Mammary epithelial cell (primary cell): ENCODE measurements around the gene RHBDL1.

Experiments
- CTCF ChIP-seq, 2 donors: IDR thresholded peaks in 1 of 2; conservative IDR thresholded peaks in 1 of 2; 2 replicates each; pipeline ENCODE4 v1.5.1; 2011 to 2012; ENCODE audit warnings: inconsistent platforms in 2 of 2, low read length in 2 of 2, mild to moderate bottlenecking in 2 of 2, control low read depth in 1 of 2, low read depth in 1 of 2; ENCODE audit not compliant: insufficient read depth in 1 of 2; ENCODE audit errors: extremely low read depth in 1 of 2
- EZH2 ChIP-seq: IDR thresholded peaks from 2 replicates; pipeline ENCODE4 v1.6.1; 2012; ENCODE audit warnings: low read length, inconsistent platforms, borderline replicate concordance

- TF ChIP-seq CTCF (conservative IDR thresholded peaks at IDR 0.05 in 1 of 2, IDR thresholded peaks at IDR 0.05 in 1 of 2; ENCODE audit: extremely low read depth in 1 of 2, insufficient read depth in 1 of 2, low read depth in 1 of 2, low read length in 2 of 2) (no peak), EZH2 (no peak)
These were observed 42.8 kb upstream of the RHBDL1 start for GRCh38 chr16:632486-633335.
